Measurements from ENCODE around the gene PM20D1.

PM20D1 gene

DNA sequence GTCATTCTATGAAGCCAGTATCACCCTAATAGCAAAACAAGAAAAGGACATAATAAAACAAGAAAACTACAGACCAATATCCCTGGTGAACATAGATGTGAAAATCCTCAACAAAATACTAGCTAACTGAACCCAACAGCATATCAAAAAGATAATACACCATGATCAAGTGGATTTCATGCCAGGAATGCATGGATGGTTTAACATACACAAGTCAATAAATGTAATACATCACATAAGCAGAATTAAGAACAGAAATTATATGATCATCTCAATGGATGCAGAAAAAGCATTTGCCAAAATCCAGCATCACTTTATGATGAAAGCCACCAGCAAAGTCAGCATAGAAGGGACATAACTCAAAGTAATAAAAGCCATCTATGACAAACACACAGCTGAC, 6.5 kb upstream of the PM20D1 start:
- TF ChIP-seq, protein P1, sequence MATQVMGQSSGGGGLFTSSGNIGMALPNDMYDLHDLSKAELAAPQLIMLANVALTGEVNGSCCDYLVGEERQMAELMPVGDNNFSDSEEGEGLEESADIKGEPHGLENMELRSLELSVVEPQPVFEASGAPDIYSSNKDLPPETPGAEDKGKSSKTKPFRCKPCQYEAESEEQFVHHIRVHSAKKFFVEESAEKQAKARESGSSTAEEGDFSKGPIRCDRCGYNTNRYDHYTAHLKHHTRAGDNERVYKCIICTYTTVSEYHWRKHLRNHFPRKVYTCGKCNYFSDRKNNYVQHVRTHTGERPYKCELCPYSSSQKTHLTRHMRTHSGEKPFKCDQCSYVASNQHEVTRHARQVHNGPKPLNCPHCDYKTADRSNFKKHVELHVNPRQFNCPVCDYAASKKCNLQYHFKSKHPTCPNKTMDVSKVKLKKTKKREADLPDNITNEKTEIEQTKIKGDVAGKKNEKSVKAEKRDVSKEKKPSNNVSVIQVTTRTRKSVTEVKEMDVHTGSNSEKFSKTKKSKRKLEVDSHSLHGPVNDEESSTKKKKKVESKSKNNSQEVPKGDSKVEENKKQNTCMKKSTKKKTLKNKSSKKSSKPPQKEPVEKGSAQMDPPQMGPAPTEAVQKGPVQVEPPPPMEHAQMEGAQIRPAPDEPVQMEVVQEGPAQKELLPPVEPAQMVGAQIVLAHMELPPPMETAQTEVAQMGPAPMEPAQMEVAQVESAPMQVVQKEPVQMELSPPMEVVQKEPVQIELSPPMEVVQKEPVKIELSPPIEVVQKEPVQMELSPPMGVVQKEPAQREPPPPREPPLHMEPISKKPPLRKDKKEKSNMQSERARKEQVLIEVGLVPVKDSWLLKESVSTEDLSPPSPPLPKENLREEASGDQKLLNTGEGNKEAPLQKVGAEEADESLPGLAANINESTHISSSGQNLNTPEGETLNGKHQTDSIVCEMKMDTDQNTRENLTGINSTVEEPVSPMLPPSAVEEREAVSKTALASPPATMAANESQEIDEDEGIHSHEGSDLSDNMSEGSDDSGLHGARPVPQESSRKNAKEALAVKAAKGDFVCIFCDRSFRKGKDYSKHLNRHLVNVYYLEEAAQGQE (IDR thresholded peaks at IDR 0.05; ENCODE audit: insufficient read depth in 1 of 2, low read depth in 2 of 2, low read length in 2 of 2) = no peak
- TF ChIP-seq TAF1 (IDR thresholded peaks at IDR 0.05; ENCODE audit: borderline replicate concordance, insufficient read depth, low read length) = no peak
- no peak for TF ChIP-seq FOXP2 (optimal IDR thresholded peaks at IDR 0.05; ENCODE audit: borderline replicate concordance, extremely low read depth, extremely low read length, insufficient read depth)
- no peak for TF ChIP-seq SIN3A (IDR thresholded peaks at IDR 0.05; ENCODE audit: borderline replicate concordance, insufficient read depth, low read length)
- TF ChIP-seq POLR2AphosphoS5 (IDR thresholded peaks at IDR 0.05; ENCODE audit: low read depth, low read length) = no peak

DNA sequence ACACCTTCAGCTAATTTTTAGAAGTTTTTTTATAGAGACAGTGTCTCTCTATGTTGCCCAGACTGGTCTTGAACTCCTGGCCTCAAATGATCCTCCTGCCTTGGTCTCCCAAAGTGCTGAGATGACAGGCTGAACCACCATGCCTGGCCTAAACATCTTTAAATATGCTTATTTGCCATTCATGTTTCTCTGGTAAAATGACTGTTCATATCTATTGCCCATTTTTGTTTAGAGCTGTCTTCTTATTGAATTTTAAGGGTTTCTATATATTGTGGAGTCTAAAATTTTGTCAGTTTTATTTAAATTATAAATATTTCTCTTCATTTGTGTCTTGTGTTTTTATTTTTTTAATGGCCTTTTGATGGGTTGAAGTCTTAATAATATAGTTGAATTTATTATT, 3.0 kb upstream of the PM20D1 start:
- TF ChIP-seq SIN3A (IDR thresholded peaks at IDR 0.05; ENCODE audit: borderline replicate concordance, insufficient read depth, low read length) = no peak
- TF ChIP-seq, protein P1 (IDR thresholded peaks at IDR 0.05; ENCODE audit: insufficient read depth in 1 of 2, low read depth in 2 of 2, low read length in 2 of 2) = no peak
- TF ChIP-seq TAF1 (IDR thresholded peaks at IDR 0.05; ENCODE audit: borderline replicate concordance, insufficient read depth, low read length) = no peak
- no peak for TF ChIP-seq FOXP2 (optimal IDR thresholded peaks at IDR 0.05; ENCODE audit: borderline replicate concordance, extremely low read depth, extremely low read length, insufficient read depth)
- no peak for TF ChIP-seq POLR2AphosphoS5 (IDR thresholded peaks at IDR 0.05; ENCODE audit: low read depth, low read length)

DNA sequence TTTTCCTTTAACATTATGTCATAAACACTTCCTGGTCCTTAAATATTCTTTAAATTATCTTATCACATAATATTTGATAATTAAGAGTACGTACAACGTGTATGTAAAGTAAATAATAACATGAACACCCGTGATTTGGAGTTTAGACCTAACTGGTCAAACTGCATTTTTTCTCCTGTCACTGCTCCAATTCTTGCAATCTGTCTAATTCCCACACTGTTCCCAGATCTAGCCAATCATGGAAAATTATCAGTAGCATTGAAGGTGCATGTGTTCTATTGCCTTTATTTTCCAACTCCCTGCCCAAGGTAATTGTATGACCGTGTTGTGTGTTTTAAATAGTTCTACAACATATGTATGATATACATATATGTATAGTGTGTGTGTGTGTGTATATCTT, 2.1 kb upstream of the PM20D1 start:
- TF ChIP-seq FOXP2 (optimal IDR thresholded peaks at IDR 0.05; ENCODE audit: borderline replicate concordance, extremely low read depth, extremely low read length, insufficient read depth) = no peak
- TF ChIP-seq SIN3A (IDR thresholded peaks at IDR 0.05; ENCODE audit: borderline replicate concordance, insufficient read depth, low read length) = no peak
- TF ChIP-seq TAF1 (IDR thresholded peaks at IDR 0.05; ENCODE audit: borderline replicate concordance, insufficient read depth, low read length) = no peak
- no peak for TF ChIP-seq POLR2AphosphoS5 (IDR thresholded peaks at IDR 0.05; ENCODE audit: low read depth, low read length)
- TF ChIP-seq, protein P1 (IDR thresholded peaks at IDR 0.05; ENCODE audit: insufficient read depth in 1 of 2, low read depth in 2 of 2, low read length in 2 of 2) = no peak

DNA sequence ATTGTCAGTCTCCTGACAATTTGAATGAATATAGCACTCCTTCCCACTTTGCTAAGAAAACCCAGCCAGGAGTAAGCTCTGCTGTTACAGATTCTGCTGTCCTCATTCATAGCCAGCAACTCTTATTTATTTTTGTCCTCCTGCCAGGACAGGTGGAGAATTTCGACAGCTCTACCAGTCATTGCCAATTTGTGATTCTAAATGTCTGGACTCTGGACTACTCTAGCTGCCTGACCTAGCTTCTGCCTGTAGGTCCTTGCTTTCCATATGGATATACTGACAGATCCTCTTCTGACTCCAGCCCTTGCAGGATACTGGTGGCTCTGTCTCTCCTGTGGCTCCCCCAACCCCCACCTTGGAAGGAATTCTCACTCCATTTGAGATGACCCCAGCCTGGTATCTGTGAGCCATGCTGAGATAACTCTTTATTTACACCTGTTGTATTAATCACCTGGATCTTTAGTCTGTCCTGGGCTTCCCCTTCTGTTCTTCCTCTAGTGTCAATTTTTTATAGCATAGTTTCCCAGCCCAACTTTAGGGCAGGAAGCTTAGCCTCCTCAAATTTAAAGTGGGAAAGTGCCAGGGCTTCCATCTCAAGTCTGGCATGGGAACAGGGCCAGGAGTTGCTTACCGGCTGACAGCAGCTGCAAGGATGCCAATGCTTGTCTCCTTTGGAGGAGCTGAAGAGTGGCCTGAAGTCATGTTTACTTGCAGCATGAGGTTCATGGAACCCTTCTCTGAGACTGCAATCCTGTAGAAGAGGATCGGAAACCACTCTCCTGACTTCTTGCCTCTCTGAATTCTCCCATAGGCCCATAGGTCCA, 6.7 kb downstream of the PM20D1 start:
- TF ChIP-seq, protein P1 (IDR thresholded peaks at IDR 0.05; ENCODE audit: insufficient read depth in 1 of 2, low read depth in 2 of 2, low read length in 2 of 2) = no peak
- TF ChIP-seq POLR2AphosphoS5 (IDR thresholded peaks at IDR 0.05; ENCODE audit: low read depth, low read length) = no peak
- no peak for TF ChIP-seq TAF1 (IDR thresholded peaks at IDR 0.05; ENCODE audit: borderline replicate concordance, insufficient read depth, low read length)
- no peak for TF ChIP-seq FOXP2 (optimal IDR thresholded peaks at IDR 0.05; ENCODE audit: borderline replicate concordance, extremely low read depth, extremely low read length, insufficient read depth)
- TF ChIP-seq SIN3A (IDR thresholded peaks at IDR 0.05; ENCODE audit: borderline replicate concordance, insufficient read depth, low read length) = no peak

Data from PFSK-1 (cell line).